SK-N-SH treated with all-trans-retinoic acid at 6 μM for 48 hours (cell line): ENCODE results near the gene BROX.

Experiments
- ATAC-seq: fragments of 200-7000 bp; cut with Tn5 transposase; 3 replicates; pipeline ENCODE4 v1.9.1; 2020; ENCODE audit warnings: mild to moderate bottlenecking, moderate library complexity
- ARNTL ChIP-seq: fragments of 450-650 bp; formaldehyde crosslinking; IDR thresholded peaks from 2 replicates; pipeline ENCODE4 v1.5.0; 2020; ENCODE audit warnings: low read depth, mild to moderate bottlenecking, moderate library complexity, borderline replicate concordance
- BACH2 ChIP-seq: fragments of 250-450 bp; sonication (Bioruptor Pico); IDR thresholded peaks from 2 replicates; pipeline ENCODE4 v1.9.0; 2021; ENCODE audit warnings: mild to moderate bottlenecking, borderline replicate concordance
- CSDC2 ChIP-seq: fragments of 250-450 bp; sonication (Bioruptor Pico); IDR thresholded peaks from 2 replicates; pipeline ENCODE4 v1.5.0; 2020; ENCODE audit warnings: mild to moderate bottlenecking, moderate library complexity
- ESRRG ChIP-seq: fragments of 250-450 bp; sonication (Bioruptor Pico); IDR thresholded peaks from 2 replicates; pipeline ENCODE4 v1.6.1; 2021; ENCODE audit warnings: mild to moderate bottlenecking
- GLIS3 ChIP-seq: fragments of 250-450 bp; sonication (Bioruptor Pico); IDR thresholded peaks from 2 replicates; pipeline ENCODE4 v1.5.0; 2020; ENCODE audit warnings: mild to moderate bottlenecking, moderate library complexity
- ISL1 ChIP-seq: fragments of 250-450 bp; sonication (Bioruptor Pico); IDR thresholded peaks from 2 replicates; pipeline ENCODE4 v2.1.2; 2022; ENCODE audit warnings: mild to moderate bottlenecking, moderate library complexity
- OSR1 ChIP-seq: fragments of 250-450 bp; sonication (Bioruptor Pico); IDR thresholded peaks from 2 replicates; pipeline ENCODE4 v1.8.0; 2022; ENCODE audit warnings: moderate library complexity, mild to moderate bottlenecking, inconsistent platforms
- PPARA ChIP-seq: fragments of 250-450 bp; sonication (Bioruptor Pico); IDR thresholded peaks from 2 replicates; pipeline ENCODE4 v1.5.0; 2020; ENCODE audit warnings: mild to moderate bottlenecking, borderline replicate concordance
- RARB ChIP-seq: fragments of 250-450 bp; sonication (Bioruptor Pico); IDR thresholded peaks from 2 replicates; pipeline ENCODE4 v1.8.0; 2021; ENCODE audit warnings: mild to moderate bottlenecking, moderate library complexity
- SNAI2 ChIP-seq: fragments of 250-450 bp; sonication (Bioruptor Pico); IDR thresholded peaks from 2 replicates; pipeline ENCODE4 v1.5.0; 2020; ENCODE audit warnings: mild to moderate bottlenecking, moderate library complexity
- TCF4 ChIP-seq: fragments of 250-450 bp; sonication (Bioruptor Pico); IDR thresholded peaks from 2 replicates; pipeline ENCODE4 v1.8.0; 2021; ENCODE audit warnings: mild to moderate bottlenecking, moderate library complexity, borderline replicate concordance
- ZFP3 ChIP-seq: fragments of 250-450 bp; sonication (Bioruptor Pico); IDR thresholded peaks from 2 replicates; pipeline ENCODE4 v1.5.0; 2020; ENCODE audit warnings: mild to moderate bottlenecking, moderate library complexity
- ZFP30 ChIP-seq: fragments of 450-650 bp; formaldehyde crosslinking; IDR thresholded peaks from 2 replicates; pipeline ENCODE4 v1.5.0; 2022; ENCODE audit warnings: mild to moderate bottlenecking, moderate library complexity
- ZNF565 ChIP-seq: fragments of 450-650 bp; formaldehyde crosslinking; conservative IDR thresholded peaks from 2 replicates; pipeline ENCODE4 v1.5.0; 2020; ENCODE audit warnings: low read depth, mild to moderate bottlenecking, moderate library complexity
- ZNF70 ChIP-seq: fragments of 450-650 bp; formaldehyde crosslinking; IDR thresholded peaks from 2 replicates; pipeline ENCODE4 v1.5.0; 2020; ENCODE audit warnings: mild to moderate bottlenecking, moderate library complexity
- ZNF8 ChIP-seq: fragments of 450-650 bp; formaldehyde crosslinking; IDR thresholded peaks from 2 replicates; pipeline ENCODE4 v1.5.0; 2020; ENCODE audit warnings: mild to moderate bottlenecking, moderate library complexity
- TF ChIP-seq, protein P1 (sequence below): fragments of 250-450 bp; sonication (Bioruptor Pico); IDR thresholded peaks from 2 replicates; pipeline ENCODE4 v1.8.0; 2020; ENCODE audit warnings: mild to moderate bottlenecking, moderate library complexity, borderline replicate concordance
- TF ChIP-seq, protein P2 (sequence below): fragments of 250-450 bp; sonication (Bioruptor Pico); IDR thresholded peaks from 2 replicates; pipeline ENCODE4 v1.8.0; 2021; ENCODE audit warnings: low read depth, mild to moderate bottlenecking, moderate library complexity, borderline replicate concordance
- TF ChIP-seq, protein P3 (sequence below): fragments of 250-450 bp; sonication (Bioruptor Pico); IDR thresholded peaks from 2 replicates; pipeline ENCODE4 v1.5.0; 2020; ENCODE audit warnings: mild to moderate bottlenecking, moderate library complexity
- TF ChIP-seq, protein P4 (sequence below): fragments of 250-450 bp; sonication (Bioruptor Pico); IDR thresholded peaks from 2 replicates; pipeline ENCODE4 v1.5.1; 2021; ENCODE audit warnings: mild to moderate bottlenecking, moderate library complexity
- TF ChIP-seq, protein P5 (sequence below): fragments of 250-450 bp; sonication (Bioruptor Pico); IDR thresholded peaks from 2 replicates; pipeline ENCODE4 v1.5.1; 2020; ENCODE audit warnings: low read depth, mild to moderate bottlenecking, moderate library complexity

Gene BROX

DNA sequence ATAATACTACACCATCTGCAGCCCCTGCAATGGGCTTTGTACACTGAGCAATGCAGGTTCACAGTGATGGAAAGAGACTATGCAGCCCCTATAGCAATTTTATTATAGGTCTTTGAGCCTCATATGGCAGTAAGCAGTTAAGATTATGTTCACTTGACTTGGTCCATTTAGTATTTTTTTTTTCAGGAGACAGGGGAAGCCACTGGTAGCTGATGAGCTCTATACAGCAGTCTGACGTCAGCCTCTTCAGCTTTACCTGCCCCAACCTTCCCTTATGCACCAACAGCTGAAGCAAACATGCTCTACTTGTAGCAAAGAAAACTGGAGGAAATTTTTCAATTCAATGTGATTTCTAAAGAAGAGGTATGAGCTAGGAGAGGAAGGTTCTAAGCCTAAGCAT, 32.3 kb upstream of the BROX start (continued):
- TF ChIP-seq, protein P1, sequence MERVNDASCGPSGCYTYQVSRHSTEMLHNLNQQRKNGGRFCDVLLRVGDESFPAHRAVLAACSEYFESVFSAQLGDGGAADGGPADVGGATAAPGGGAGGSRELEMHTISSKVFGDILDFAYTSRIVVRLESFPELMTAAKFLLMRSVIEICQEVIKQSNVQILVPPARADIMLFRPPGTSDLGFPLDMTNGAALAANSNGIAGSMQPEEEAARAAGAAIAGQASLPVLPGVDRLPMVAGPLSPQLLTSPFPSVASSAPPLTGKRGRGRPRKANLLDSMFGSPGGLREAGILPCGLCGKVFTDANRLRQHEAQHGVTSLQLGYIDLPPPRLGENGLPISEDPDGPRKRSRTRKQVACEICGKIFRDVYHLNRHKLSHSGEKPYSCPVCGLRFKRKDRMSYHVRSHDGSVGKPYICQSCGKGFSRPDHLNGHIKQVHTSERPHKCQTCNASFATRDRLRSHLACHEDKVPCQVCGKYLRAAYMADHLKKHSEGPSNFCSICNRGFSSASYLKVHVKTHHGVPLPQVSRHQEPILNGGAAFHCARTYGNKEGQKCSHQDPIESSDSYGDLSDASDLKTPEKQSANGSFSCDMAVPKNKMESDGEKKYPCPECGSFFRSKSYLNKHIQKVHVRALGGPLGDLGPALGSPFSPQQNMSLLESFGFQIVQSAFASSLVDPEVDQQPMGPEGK (CRISPR knock-in tag), result no peak
- TF ChIP-seq ZNF70 (CRISPR knock-in tag) (no peak), ZFP3 (CRISPR knock-in tag) (no peak), ZFP30 (CRISPR knock-in tag) (no peak)
- TF ChIP-seq, all 23 proteins: peak for 0

DNA sequence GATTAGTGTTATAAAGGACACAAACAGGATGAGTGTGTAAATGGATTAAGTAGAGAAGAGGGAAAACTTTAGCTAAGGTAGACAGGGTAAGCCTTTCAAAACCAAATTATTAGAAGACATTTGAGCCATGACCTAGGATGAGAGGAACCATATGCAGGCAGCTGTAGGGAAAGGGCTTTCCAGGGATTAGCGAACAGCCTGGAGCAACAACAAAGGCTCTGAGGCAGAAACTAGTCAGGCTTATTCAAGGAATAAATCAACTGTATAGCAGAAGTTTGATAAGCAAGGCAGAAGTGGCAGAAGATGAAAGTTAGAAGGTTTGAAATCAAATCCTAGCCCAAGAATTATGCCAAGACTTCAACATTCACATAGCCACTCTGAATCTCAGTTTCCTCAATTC, 21.3 kb upstream of the BROX start:
- ATAC-seq, result no peak
- TF ChIP-seq GLIS3 (CRISPR knock-in tag), result no peak
- TF ChIP-seq, protein P1 (CRISPR knock-in tag), result no peak
- TF ChIP-seq CSDC2 (CRISPR knock-in tag), result no peak
- TF ChIP-seq, protein P2, sequence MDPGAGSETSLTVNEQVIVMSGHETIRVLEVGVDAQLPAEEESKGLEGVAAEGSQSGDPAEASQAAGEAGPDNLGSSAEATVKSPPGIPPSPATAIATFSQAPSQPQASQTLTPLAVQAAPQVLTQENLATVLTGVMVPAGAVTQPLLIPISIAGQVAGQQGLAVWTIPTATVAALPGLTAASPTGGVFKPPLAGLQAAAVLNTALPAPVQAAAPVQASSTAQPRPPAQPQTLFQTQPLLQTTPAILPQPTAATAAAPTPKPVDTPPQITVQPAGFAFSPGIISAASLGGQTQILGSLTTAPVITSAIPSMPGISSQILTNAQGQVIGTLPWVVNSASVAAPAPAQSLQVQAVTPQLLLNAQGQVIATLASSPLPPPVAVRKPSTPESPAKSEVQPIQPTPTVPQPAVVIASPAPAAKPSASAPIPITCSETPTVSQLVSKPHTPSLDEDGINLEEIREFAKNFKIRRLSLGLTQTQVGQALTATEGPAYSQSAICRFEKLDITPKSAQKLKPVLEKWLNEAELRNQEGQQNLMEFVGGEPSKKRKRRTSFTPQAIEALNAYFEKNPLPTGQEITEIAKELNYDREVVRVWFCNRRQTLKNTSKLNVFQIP (CRISPR knock-in tag), result no peak
- TF ChIP-seq PPARA, result no peak
- TF ChIP-seq, protein P3, sequence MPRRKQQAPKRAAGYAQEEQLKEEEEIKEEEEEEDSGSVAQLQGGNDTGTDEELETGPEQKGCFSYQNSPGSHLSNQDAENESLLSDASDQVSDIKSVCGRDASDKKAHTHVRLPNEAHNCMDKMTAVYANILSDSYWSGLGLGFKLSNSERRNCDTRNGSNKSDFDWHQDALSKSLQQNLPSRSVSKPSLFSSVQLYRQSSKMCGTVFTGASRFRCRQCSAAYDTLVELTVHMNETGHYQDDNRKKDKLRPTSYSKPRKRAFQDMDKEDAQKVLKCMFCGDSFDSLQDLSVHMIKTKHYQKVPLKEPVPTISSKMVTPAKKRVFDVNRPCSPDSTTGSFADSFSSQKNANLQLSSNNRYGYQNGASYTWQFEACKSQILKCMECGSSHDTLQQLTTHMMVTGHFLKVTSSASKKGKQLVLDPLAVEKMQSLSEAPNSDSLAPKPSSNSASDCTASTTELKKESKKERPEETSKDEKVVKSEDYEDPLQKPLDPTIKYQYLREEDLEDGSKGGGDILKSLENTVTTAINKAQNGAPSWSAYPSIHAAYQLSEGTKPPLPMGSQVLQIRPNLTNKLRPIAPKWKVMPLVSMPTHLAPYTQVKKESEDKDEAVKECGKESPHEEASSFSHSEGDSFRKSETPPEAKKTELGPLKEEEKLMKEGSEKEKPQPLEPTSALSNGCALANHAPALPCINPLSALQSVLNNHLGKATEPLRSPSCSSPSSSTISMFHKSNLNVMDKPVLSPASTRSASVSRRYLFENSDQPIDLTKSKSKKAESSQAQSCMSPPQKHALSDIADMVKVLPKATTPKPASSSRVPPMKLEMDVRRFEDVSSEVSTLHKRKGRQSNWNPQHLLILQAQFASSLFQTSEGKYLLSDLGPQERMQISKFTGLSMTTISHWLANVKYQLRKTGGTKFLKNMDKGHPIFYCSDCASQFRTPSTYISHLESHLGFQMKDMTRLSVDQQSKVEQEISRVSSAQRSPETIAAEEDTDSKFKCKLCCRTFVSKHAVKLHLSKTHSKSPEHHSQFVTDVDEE (CRISPR knock-in tag), result no peak
- TF ChIP-seq ESRRG (CRISPR knock-in tag), result no peak
- no peak for TF ChIP-seq ZFP30 (CRISPR knock-in tag)
- TF ChIP-seq, protein P4, sequence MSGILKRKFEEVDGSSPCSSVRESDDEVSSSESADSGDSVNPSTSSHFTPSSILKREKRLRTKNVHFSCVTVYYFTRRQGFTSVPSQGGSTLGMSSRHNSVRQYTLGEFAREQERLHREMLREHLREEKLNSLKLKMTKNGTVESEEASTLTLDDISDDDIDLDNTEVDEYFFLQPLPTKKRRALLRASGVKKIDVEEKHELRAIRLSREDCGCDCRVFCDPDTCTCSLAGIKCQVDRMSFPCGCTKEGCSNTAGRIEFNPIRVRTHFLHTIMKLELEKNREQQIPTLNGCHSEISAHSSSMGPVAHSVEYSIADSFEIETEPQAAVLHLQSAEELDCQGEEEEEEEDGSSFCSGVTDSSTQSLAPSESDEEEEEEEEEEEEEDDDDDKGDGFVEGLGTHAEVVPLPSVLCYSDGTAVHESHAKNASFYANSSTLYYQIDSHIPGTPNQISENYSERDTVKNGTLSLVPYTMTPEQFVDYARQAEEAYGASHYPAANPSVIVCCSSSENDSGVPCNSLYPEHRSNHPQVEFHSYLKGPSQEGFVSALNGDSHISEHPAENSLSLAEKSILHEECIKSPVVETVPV (CRISPR knock-in tag), result no peak
- TF ChIP-seq ZNF565, result no peak
- TF ChIP-seq ISL1 (CRISPR knock-in tag), result no peak
- TF ChIP-seq ZNF70 (CRISPR knock-in tag), result no peak
- TF ChIP-seq OSR1 (CRISPR knock-in tag), result no peak
- TF ChIP-seq, protein P5, sequence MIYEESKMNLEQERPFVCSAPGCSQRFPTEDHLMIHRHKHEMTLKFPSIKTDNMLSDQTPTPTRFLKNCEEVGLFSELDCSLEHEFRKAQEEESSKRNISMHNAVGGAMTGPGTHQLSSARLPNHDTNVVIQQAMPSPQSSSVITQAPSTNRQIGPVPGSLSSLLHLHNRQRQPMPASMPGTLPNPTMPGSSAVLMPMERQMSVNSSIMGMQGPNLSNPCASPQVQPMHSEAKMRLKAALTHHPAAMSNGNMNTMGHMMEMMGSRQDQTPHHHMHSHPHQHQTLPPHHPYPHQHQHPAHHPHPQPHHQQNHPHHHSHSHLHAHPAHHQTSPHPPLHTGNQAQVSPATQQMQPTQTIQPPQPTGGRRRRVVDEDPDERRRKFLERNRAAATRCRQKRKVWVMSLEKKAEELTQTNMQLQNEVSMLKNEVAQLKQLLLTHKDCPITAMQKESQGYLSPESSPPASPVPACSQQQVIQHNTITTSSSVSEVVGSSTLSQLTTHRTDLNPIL, result no peak
- no peak for TF ChIP-seq ZNF8

DNA sequence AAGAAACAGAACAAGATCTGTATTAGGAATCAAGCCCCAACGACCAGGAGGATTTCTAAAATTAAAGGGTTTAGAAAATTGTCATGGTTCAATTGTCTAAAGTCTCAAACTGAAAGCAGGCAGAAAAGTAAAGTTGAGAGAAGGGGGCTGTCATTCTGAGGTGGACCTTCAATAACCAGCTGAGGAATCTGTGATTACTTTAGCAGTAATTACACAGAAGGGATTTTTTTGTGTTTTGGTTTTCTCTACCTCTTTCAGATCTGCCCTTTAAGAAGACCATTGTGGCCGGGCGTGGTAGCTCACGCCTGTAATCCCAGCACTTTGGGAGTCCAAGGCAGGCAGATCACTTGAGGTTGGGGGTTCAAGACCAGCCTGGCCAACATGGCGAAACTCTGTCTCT, 17.4 kb upstream of the BROX start:
- TF ChIP-seq SNAI2 (CRISPR knock-in tag) (no peak), PPARA (no peak), ESRRG (CRISPR knock-in tag) (no peak), RARB (CRISPR knock-in tag) (no peak), ZNF8 (no peak), ZNF565 (no peak), TCF4 (CRISPR knock-in tag) (no peak), BACH2 (CRISPR knock-in tag) (no peak), ARNTL (CRISPR knock-in tag) (no peak)
- TF ChIP-seq, protein P1 (CRISPR knock-in tag), result no peak
- TF ChIP-seq, protein P2 (CRISPR knock-in tag), result no peak
- TF ChIP-seq, protein P5, result no peak
- ATAC-seq, result no peak
